ENCODE measurements around the gene IGSF5. TPM values are rescaled to one million over a fixed set of nuclear protein-coding genes. Genes with fewer than 3 reads are reported as not detected.

Gene IGSF5
- total and polyA plus RNA-seq, 9 of the 15 experiments (the other 6 are each of a cell fraction or from before 2014, with no cell fraction given): not detected

- TF ChIP-seq ARNT (IDR thresholded peaks at IDR 0.05) (no peak), ZNF551 (CRISPR knock-in tag; IDR thresholded peaks at IDR 0.05) (no peak), XRCC3 (IDR thresholded peaks at IDR 0.05) (no peak), ZNF780A (CRISPR knock-in tag; IDR thresholded peaks at IDR 0.05) (no peak), GTF2B (IDR thresholded peaks at IDR 0.05; ENCODE audit: extremely low read depth, insufficient read length) (no peak)
- TF ChIP-seq, protein P1, sequence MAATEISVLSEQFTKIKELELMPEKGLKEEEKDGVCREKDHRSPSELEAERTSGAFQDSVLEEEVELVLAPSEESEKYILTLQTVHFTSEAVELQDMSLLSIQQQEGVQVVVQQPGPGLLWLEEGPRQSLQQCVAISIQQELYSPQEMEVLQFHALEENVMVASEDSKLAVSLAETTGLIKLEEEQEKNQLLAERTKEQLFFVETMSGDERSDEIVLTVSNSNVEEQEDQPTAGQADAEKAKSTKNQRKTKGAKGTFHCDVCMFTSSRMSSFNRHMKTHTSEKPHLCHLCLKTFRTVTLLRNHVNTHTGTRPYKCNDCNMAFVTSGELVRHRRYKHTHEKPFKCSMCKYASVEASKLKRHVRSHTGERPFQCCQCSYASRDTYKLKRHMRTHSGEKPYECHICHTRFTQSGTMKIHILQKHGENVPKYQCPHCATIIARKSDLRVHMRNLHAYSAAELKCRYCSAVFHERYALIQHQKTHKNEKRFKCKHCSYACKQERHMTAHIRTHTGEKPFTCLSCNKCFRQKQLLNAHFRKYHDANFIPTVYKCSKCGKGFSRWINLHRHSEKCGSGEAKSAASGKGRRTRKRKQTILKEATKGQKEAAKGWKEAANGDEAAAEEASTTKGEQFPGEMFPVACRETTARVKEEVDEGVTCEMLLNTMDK (IDR thresholded peaks at IDR 0.05; ENCODE audit: borderline replicate concordance, insufficient read depth, low read depth, low read length, poor library complexity, severe bottlenecking): no peak
- TF ChIP-seq, protein P2, sequence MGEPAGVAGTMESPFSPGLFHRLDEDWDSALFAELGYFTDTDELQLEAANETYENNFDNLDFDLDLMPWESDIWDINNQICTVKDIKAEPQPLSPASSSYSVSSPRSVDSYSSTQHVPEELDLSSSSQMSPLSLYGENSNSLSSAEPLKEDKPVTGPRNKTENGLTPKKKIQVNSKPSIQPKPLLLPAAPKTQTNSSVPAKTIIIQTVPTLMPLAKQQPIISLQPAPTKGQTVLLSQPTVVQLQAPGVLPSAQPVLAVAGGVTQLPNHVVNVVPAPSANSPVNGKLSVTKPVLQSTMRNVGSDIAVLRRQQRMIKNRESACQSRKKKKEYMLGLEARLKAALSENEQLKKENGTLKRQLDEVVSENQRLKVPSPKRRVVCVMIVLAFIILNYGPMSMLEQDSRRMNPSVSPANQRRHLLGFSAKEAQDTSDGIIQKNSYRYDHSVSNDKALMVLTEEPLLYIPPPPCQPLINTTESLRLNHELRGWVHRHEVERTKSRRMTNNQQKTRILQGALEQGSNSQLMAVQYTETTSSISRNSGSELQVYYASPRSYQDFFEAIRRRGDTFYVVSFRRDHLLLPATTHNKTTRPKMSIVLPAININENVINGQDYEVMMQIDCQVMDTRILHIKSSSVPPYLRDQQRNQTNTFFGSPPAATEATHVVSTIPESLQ (CRISPR knock-in tag; IDR thresholded peaks at IDR 0.05): no peak
Measured at GRCh38 chr21:39843916-39844315, 98.9 kb downstream of the IGSF5 start (continued).
